Measurements from ENCODE around the gene GABRR1. TPM values are rescaled to one million over a fixed set of nuclear protein-coding genes. Genes with fewer than 3 reads are reported as not detected.

The GABRR1 gene
- total RNA-seq, 1 donor from 2014 or later, result not detected

DNA sequence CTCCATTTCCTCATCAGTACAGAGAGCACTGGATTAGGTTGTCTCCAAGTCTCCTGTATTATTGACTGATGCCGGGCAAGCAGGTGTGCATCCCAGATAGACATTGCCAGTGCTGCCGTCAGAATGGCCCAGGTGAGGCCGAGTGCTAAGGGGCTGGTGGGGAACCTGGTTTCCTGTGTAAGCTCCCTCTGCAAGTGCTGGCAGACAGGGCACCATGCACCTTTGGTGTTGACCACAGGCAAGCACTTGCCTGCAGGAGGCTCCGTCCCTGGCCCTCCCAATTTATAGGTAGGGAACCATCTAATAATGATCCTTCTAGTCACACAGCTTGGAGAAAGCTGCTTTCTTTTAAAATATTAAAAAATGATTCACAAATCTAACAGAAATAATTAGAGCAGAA, 747 bp downstream of the GABRR1 start:
- no peaks in the 10 kb centered on the region for H3K9me3 ChIP-seq (ENCODE audit: insufficient read depth, low read depth, low read length)
- no peak overlapping the region for H2AFZ ChIP-seq (ENCODE audit: low read depth, low read length)
- no peak overlapping the region for H3K4me2 ChIP-seq (ENCODE audit: low read length)

DNA sequence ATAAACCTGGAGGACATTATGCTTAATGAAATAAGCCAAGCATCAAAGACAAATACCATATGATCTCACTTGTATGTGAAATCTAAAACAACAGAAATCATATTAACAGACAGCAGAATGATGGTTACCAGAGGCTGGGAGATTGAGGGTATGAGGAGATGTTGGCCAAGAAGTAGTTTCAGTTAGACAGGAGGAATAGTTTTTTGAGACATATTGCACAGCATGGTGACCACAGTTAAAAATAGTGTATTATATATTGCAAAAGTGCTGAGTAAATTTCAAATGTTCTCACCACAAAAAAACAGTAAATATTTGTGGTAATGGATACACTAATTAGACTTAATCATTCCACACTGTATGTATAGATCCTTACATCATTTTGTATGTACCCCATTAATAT, 1.8 kb downstream of the GABRR1 start:
- Histone ChIP-seq H3K4me2 (ENCODE audit: low read length) (no peak overlapping the region), H3K27me3 (ENCODE audit: insufficient read depth, low read length) (peaks cover 9% of the 10 kb centered on the region), H3K27ac (ENCODE audit: low read depth, low read length) (no peak overlapping the region), H3K4me1 (ENCODE audit: insufficient read depth, low read length) (no peaks in the 10 kb centered on the region), H4K20me1 (ENCODE audit: insufficient read depth, low read length) (no peaks in the 10 kb centered on the region), H3K9ac (ENCODE audit: low read length) (no peak overlapping the region), H3K9me3 (ENCODE audit: insufficient read depth, low read depth, low read length) (no peaks in the 10 kb centered on the region), H2AFZ (ENCODE audit: low read depth, low read length) (no peak overlapping the region), H3K4me3 (ENCODE audit: insufficient read depth, low read depth, low read length) (no peak overlapping the region), H3K36me3 (ENCODE audit: insufficient read depth, low read length) (no peaks in the 10 kb centered on the region), H3K79me2 (ENCODE audit: insufficient read depth, low read length) (no peaks in the 10 kb centered on the region)
- TF ChIP-seq, protein P1, sequence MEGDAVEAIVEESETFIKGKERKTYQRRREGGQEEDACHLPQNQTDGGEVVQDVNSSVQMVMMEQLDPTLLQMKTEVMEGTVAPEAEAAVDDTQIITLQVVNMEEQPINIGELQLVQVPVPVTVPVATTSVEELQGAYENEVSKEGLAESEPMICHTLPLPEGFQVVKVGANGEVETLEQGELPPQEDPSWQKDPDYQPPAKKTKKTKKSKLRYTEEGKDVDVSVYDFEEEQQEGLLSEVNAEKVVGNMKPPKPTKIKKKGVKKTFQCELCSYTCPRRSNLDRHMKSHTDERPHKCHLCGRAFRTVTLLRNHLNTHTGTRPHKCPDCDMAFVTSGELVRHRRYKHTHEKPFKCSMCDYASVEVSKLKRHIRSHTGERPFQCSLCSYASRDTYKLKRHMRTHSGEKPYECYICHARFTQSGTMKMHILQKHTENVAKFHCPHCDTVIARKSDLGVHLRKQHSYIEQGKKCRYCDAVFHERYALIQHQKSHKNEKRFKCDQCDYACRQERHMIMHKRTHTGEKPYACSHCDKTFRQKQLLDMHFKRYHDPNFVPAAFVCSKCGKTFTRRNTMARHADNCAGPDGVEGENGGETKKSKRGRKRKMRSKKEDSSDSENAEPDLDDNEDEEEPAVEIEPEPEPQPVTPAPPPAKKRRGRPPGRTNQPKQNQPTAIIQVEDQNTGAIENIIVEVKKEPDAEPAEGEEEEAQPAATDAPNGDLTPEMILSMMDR (IDR thresholded peaks at IDR 0.05; ENCODE audit: insufficient read depth, low read depth, low read length), result no peak
- TF ChIP-seq EZH2 (IDR thresholded peaks at IDR 0.05; ENCODE audit: insufficient read depth, low read length), result no peak
- Mint-ChIP-seq H3K36me3 (ENCODE audit: low read depth, unreplicated experiment) (no peaks in the 10 kb centered on the region), H3K4me3 (ENCODE audit: unreplicated experiment) (no peak overlapping the region), H3K9me3 (ENCODE audit: unreplicated experiment) (no peaks in the 10 kb centered on the region), H3K4me1 (ENCODE audit: low read depth, unreplicated experiment) (no peaks in the 10 kb centered on the region), H3K27me3 (ENCODE audit: low read depth, unreplicated experiment) (peaks cover 10% of the 10 kb centered on the region), H3K27ac (ENCODE audit: unreplicated experiment) (no peak overlapping the region)
- DNase-seq (ENCODE audit: low read depth) (no peak), FAIRE-seq (no peak)

More for the DNA sequence above, 747 bp downstream of the GABRR1 start:
- Mint-ChIP-seq H3K4me3 (ENCODE audit: unreplicated experiment) (no peak overlapping the region), H3K27me3 (ENCODE audit: low read depth, unreplicated experiment) (peaks cover 9% of the 10 kb centered on the region), H3K27ac (ENCODE audit: unreplicated experiment) (no peak overlapping the region), H3K36me3 (ENCODE audit: low read depth, unreplicated experiment) (no peaks in the 10 kb centered on the region), H3K4me1 (ENCODE audit: low read depth, unreplicated experiment) (no peaks in the 10 kb centered on the region), H3K9me3 (ENCODE audit: unreplicated experiment) (no peaks in the 10 kb centered on the region)
- H3K36me3 ChIP-seq (ENCODE audit: insufficient read depth, low read length), result no peaks in the 10 kb centered on the region
- peaks cover 9% of the 10 kb centered on the region for H3K27me3 ChIP-seq (ENCODE audit: insufficient read depth, low read length)
- DNase-seq (ENCODE audit: low read depth), result no peak
- no peaks in the 10 kb centered on the region for H4K20me1 ChIP-seq (ENCODE audit: insufficient read depth, low read length)
- no peak for FAIRE-seq
- TF ChIP-seq, protein P1 (IDR thresholded peaks at IDR 0.05; ENCODE audit: insufficient read depth, low read depth, low read length), result no peak
- no peak for TF ChIP-seq EZH2 (IDR thresholded peaks at IDR 0.05; ENCODE audit: insufficient read depth, low read length)
- no peak overlapping the region for H3K27ac ChIP-seq (ENCODE audit: low read depth, low read length)
- no peak overlapping the region for H3K9ac ChIP-seq (ENCODE audit: low read length)
- no peak overlapping the region for H3K4me3 ChIP-seq (ENCODE audit: insufficient read depth, low read depth, low read length)
- H3K79me2 ChIP-seq (ENCODE audit: insufficient read depth, low read length), result no peaks in the 10 kb centered on the region
- H3K4me1 ChIP-seq (ENCODE audit: insufficient read depth, low read length), result no peaks in the 10 kb centered on the region

DNA sequence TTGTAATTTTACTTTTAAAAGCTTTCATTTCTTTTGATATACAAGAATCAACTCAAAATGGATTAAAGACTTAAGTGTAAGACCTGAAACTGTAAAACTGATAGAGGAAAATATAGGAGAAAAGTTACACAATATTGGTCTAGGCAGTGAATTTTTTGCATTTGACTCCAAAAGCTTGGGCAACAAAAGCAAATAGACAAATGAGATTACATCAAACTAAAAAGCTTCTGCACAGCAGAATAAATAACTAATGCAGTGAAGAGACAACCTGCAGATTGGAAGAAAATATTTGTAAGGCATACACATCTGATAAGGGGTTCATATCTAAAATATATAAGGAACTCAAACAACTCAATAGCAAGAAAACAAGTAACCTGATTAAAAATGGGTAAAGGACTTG, 3.0 kb downstream of the GABRR1 start:
- Histone ChIP-seq H2AFZ (ENCODE audit: low read depth, low read length) (no peak overlapping the region), H3K4me1 (ENCODE audit: insufficient read depth, low read length) (no peaks in the 10 kb centered on the region), H3K36me3 (ENCODE audit: insufficient read depth, low read length) (no peaks in the 10 kb centered on the region), H3K4me3 (ENCODE audit: insufficient read depth, low read depth, low read length) (no peak overlapping the region), H4K20me1 (ENCODE audit: insufficient read depth, low read length) (no peaks in the 10 kb centered on the region), H3K4me2 (ENCODE audit: low read length) (no peak overlapping the region), H3K79me2 (ENCODE audit: insufficient read depth, low read length) (no peaks in the 10 kb centered on the region), H3K27me3 (ENCODE audit: insufficient read depth, low read length) (peaks cover 9% of the 10 kb centered on the region), H3K9ac (ENCODE audit: low read length) (no peak overlapping the region), H3K27ac (ENCODE audit: low read depth, low read length) (no peak overlapping the region), H3K9me3 (ENCODE audit: insufficient read depth, low read depth, low read length) (no peaks in the 10 kb centered on the region)
- Mint-ChIP-seq H3K4me1 (ENCODE audit: low read depth, unreplicated experiment) (no peaks in the 10 kb centered on the region), H3K27ac (ENCODE audit: unreplicated experiment) (no peak overlapping the region), H3K27me3 (ENCODE audit: low read depth, unreplicated experiment) (peaks cover 8% of the 10 kb centered on the region), H3K4me3 (ENCODE audit: unreplicated experiment) (no peak overlapping the region), H3K9me3 (ENCODE audit: unreplicated experiment) (peaks cover 4% of the 10 kb centered on the region), H3K36me3 (ENCODE audit: low read depth, unreplicated experiment) (no peaks in the 10 kb centered on the region)
- FAIRE-seq (no peak), DNase-seq (ENCODE audit: low read depth) (no peak)
- TF ChIP-seq, protein P1 (IDR thresholded peaks at IDR 0.05; ENCODE audit: insufficient read depth, low read depth, low read length), result no peak
- no peak for TF ChIP-seq EZH2 (IDR thresholded peaks at IDR 0.05; ENCODE audit: insufficient read depth, low read length)

All from astrocyte (in vitro differentiated cells and primary cell).